Progenitor cell of endocrine pancreas (in vitro differentiated cells): ENCODE data around the gene STOX2. TPM values are rescaled to one million over a fixed set of nuclear protein-coding genes. Genes with fewer than 3 reads are reported as not detected.

ENCODE experiments used
- DNase-seq: peaks from one replicate; pipeline ENCODE4 v3.0.0; 2021; ENCODE audit warnings: low spot score; ENCODE audit not compliant: unreplicated experiment
- H3K27ac Mint-ChIP-seq: 2 replicates; pipeline ENCODE4 v1.8.0; 2021; ENCODE audit warnings: mild to moderate bottlenecking, moderate library complexity, mixed read lengths
- H3K27me3 Mint-ChIP-seq: 2 replicates; pipeline ENCODE4 v1.8.0; 2021; ENCODE audit warnings: mixed read lengths
- H3K36me3 Mint-ChIP-seq: 2 replicates; pipeline ENCODE4 v1.8.0; 2022; ENCODE audit warnings: mixed read lengths; ENCODE audit not compliant: insufficient read depth
- H3K4me1 Mint-ChIP-seq: 2 replicates; pipeline ENCODE4 v1.8.0; 2021; ENCODE audit warnings: low read depth, mixed read lengths
- H3K4me3 Mint-ChIP-seq: 2 replicates; pipeline ENCODE4 v1.8.0; 2021; ENCODE audit warnings: low read depth, mild to moderate bottlenecking, moderate library complexity, mixed read lengths
- H3K9me3 Mint-ChIP-seq: 2 replicates; pipeline ENCODE4 v1.8.0; 2021; ENCODE audit warnings: low read depth, mixed read lengths
- total RNA-seq: library from RNA; stranded (reverse); gene quantifications from 2 replicates; pipeline ENCODE4 v1.2.1, GENCODE V29; 2021
- TF ChIP-seq, protein P1 (sequence below): fragments of 200-600 bp; sonication (generic); IDR thresholded peaks from one replicate; pipeline ENCODE4 v1.5.0; 2021; ENCODE audit warnings: antibody characterized with exemption, mild to moderate bottlenecking; ENCODE audit not compliant: unreplicated experiment

Gene STOX2
- total RNA-seq, 1 donor from 2014 or later, result 21.9 TPM

DNA sequence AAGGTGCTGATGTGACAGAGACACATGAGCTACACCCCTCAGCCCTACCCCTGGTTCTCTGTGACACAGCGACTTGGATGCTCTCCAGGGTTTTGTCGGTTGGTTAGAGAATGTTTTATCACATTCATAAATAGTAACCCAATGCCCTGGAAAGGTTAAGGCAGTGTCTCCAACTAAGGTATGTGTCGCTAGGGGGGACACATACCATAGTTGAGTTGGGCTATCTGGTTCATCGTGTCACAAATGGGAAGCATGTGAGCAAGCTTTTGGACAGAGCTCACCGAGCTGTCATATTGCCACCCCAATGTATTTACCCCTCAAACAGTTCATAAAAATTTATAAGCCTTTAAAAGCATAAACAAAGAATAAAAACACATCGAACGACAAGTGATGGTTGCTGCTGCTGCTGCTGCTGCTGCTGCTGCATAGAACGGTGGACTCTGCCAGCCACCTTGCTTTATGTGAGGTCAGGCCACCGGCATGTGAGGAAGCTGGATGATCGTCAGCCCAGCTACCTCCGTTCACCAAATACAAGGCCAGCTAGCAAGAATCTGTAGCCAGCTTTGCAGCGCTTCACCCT, 55.9 kb downstream of the STOX2 start:
- Mint-ChIP-seq H3K27ac (no peak overlapping the region), H3K27me3 (no peaks in the 10 kb centered on the region), H3K9me3 (no peaks in the 10 kb centered on the region), H3K36me3 (no peaks in the 10 kb centered on the region), H3K4me3 (no peak overlapping the region), H3K4me1 (peaks cover 6% of the 10 kb centered on the region)
- no peak for DNase-seq
- TF ChIP-seq, protein P1, sequence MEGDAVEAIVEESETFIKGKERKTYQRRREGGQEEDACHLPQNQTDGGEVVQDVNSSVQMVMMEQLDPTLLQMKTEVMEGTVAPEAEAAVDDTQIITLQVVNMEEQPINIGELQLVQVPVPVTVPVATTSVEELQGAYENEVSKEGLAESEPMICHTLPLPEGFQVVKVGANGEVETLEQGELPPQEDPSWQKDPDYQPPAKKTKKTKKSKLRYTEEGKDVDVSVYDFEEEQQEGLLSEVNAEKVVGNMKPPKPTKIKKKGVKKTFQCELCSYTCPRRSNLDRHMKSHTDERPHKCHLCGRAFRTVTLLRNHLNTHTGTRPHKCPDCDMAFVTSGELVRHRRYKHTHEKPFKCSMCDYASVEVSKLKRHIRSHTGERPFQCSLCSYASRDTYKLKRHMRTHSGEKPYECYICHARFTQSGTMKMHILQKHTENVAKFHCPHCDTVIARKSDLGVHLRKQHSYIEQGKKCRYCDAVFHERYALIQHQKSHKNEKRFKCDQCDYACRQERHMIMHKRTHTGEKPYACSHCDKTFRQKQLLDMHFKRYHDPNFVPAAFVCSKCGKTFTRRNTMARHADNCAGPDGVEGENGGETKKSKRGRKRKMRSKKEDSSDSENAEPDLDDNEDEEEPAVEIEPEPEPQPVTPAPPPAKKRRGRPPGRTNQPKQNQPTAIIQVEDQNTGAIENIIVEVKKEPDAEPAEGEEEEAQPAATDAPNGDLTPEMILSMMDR, result no peak

DNA sequence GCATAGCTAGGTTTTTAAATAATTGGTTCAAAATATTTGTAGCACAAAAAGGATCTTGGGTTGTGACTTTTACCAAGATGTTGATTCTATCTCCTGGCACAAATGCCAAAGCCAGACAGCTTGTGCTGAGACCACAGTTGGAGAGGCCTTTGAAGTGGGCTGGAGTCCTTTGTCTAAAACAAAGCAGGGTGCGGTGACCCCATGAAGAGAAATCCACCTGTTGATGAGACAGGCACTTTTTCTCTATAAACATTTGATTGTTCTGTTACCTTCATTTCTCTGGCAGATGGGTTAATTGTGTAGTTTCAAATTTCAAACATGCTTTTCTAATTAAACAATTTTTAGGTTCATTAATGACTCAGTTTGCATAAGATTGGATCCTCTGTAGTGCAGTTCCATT, 56.7 kb downstream of the STOX2 start:
- H3K36me3 Mint-ChIP-seq, result no peaks in the 10 kb centered on the region
- H3K4me3 Mint-ChIP-seq, result no peak overlapping the region
- no peak for DNase-seq
- H3K27me3 Mint-ChIP-seq, result no peaks in the 10 kb centered on the region
- peaks cover 6% of the 10 kb centered on the region for H3K4me1 Mint-ChIP-seq
- H3K27ac Mint-ChIP-seq, result no peak overlapping the region
- TF ChIP-seq, protein P1, result no peak
- no peaks in the 10 kb centered on the region for H3K9me3 Mint-ChIP-seq

DNA sequence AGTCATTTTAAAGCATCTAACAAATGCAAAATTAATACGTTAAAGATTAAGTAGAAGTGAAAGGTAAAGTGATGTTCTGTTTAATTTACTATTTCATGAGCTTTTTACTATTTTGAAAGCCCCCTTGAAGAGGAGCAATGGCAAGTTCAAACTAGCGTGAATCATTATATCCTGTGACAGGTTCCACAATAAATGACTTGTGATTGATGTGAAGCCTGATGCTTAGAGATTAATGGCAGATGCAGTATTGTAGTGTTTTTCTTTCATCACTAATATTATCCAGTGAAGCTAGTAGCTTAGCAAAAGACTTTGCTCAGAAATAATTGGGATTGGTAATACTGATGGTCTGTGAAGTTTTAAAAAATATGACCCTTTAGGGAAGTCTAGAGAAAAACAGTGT, 57.3 kb downstream of the STOX2 start:
- no peak overlapping the region for H3K27ac Mint-ChIP-seq
- no peaks in the 10 kb centered on the region for H3K36me3 Mint-ChIP-seq
- DNase-seq, result no peak
- no peaks in the 10 kb centered on the region for H3K9me3 Mint-ChIP-seq
- H3K27me3 Mint-ChIP-seq, result no peaks in the 10 kb centered on the region
- no peak overlapping the region for H3K4me3 Mint-ChIP-seq
- peaks cover 8% of the 10 kb centered on the region for H3K4me1 Mint-ChIP-seq
- TF ChIP-seq, protein P1, result no peak

DNA sequence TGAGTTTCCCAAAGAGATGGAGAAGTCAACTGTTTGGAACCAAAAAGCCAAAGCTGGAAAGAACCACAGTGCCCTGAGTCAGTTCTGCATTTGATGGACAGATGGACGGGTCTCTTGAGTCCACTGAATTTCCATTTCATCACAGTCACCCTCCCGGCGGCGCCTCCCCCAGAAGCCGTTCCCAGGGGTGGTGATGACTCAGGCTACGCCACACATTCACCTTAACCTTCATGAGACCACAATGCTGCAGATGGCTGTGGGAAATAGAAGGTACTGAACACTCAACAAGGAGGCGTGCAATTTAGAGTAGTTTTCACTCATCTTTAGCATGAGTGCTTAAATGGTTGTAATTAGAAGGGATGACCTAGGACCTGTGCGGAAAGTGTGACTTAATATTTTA, 61.3 kb downstream of the STOX2 start:
- Mint-ChIP-seq H3K36me3 (no peaks in the 10 kb centered on the region), H3K4me3 (no peak overlapping the region), H3K4me1 (peaks cover 23% of the 10 kb centered on the region), H3K9me3 (no peaks in the 10 kb centered on the region), H3K27ac (no peak overlapping the region), H3K27me3 (no peaks in the 10 kb centered on the region)
- TF ChIP-seq, protein P1, result no peak
- DNase-seq, result no peak

DNA sequence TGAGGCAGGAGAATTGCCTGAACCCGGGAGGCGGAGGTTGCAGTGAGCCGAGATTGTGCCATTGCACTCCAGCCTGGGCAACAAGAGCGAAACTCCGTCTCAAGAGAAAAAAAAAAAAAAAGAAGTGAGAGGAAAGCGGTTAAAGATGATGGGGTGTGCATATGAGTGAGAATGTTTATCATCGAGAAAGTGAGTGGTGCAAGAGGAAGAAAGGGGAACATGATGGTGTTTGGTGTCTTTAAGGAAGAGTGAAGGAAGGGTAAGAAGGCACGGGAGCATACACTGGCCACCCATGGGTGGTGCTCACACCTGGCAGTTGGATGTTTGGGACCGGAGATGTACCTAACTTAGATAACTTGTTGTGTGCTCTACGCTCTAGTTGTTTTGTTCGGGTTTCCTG, 62.2 kb downstream of the STOX2 start:
- Mint-ChIP-seq H3K4me3 (no peak overlapping the region), H3K36me3 (no peaks in the 10 kb centered on the region), H3K4me1 (peaks cover 18% of the 10 kb centered on the region), H3K9me3 (no peaks in the 10 kb centered on the region), H3K27me3 (no peaks in the 10 kb centered on the region), H3K27ac (no peak overlapping the region)
- TF ChIP-seq, protein P1, result no peak
- no peak for DNase-seq
